GM18868 (cell line): ENCODE results near the gene ZNF674.

Experiments used
- ATAC-seq: cut with Tn5 transposase; IDR thresholded peaks from one replicate; pipeline ENCODE4 v1.9.1; 2021; ENCODE audit warnings: mild to moderate bottlenecking, moderate library complexity; ENCODE audit not compliant: unreplicated experiment

ZNF674 gene

DNA sequence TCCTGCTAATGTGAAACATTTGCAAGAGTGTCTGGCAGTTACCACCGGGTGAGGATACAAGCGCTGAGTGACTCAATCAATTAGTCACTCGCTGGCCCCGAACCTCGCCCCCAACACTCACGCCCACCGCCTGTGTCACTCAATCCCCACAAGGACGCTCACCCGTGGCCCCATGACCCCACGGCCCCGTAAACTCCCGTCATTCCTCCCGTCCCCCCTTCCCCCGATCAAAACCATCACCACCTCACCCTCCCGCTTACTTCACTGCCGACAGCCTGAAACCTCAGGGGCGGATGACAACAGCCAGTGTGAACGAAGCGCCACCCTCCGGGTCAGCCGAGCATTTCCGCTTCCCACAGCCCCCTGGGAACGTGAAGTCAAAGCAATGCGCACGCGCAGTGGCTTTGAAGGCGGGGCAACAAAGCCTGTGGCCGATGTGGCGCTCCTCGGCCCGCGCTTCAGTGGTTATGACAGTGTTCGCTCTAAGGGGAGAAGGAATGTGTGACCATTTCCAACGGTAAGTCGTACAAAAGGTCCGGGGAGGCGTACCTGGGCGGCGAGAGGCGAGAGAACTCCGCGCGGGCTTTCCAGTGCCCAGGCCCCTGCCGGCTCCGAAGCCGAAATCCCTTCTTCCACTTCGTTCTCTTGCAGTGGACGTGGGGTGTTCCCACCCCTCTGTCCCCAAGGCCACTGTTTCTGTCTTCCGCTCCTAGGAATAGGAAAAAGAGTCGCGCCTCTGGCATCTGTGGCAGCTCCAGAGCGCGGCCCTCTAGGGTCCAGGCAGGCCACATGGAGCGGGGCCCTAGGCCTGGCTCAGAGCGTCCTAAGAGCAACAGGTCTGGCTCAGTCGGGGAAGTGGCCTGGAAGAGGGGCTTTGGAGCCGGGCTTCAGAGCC is at the start of gene ZNF674:
Gene ZNF674, minus strand, starts transcription at position 311 of the 895 bp plus-strand sequence. CDS start 3,334 bp downstream, outside the sequence.
- ATAC-seq: peak; percentile 93

DNA sequence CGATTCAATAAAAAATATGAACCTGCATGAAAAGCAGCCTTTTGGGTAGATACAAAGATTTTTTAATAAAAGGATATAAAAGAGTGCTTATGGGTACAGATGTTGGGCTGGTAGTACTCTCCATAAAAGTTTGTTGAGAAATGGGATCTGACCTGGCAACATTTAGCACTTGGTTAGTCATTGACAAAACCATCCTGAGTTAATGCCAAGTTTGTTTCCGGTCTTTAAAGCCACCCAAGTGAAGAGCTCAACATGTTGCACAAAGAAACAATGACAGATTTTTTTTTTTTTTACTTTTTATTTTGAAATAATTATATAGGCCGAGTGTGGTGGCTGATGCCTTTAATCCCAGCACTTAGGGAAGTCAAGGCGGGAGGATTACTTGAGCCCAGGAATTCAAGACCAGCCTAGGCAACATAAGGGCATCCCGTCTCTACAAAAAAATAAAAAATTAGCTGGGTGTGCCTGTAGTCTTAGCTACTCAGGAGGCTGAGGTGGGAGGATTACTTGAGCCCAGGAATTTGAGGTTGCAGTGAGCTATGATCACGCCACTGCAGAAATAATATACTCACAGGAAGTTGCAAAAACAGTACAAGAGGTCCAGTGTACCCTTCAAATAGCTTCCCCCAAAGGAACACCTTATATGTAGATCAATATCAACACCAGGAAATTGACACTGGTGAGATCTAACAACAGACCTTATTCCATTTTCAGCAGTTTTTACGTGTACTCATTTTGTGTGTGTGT is 44.9 kb upstream of the ZNF674 start:
- ATAC-seq: no peak

DNA sequence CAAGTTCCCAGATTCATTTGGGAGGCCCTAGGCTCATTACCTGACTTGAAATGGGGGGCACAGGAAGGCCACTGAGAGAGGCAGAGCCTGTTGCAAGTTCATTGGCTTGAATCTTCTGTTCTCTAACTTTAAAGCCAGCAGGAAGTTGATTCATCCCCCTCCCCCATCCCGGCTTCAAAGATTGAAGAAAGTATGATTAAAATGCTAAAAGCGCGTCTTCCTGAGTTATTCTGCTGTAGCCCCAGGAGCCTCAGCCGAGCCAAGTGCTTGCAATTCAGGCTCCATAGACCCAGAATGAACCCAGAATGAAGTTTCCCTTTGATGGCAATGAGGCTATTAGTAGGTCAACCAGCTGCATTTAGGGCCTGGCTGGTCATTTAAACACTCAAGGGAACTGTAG is 43.0 kb upstream of the ZNF674 start:
- ATAC-seq: no peak

DNA sequence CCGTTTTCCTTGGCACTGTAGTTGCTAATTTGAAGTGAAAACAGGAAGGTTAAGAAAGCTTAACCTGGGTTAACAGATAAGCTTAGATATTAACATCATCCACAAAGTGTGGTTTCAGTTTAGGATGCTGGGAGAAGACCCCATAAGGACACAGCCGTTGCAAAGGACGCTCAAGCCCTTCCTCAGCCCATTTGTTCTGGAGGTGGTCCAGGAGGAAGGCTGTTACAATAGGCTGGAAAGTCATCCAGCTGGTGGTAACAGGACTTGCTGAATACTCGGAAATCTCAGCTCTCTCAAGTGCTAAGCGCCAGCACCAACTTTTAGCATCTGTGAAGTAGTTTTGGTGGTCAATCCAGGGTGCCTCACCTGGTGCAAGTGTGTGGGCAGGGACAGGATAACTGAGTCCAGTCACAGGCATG is 42.5 kb upstream of the ZNF674 start:
- no peak for ATAC-seq

DNA sequence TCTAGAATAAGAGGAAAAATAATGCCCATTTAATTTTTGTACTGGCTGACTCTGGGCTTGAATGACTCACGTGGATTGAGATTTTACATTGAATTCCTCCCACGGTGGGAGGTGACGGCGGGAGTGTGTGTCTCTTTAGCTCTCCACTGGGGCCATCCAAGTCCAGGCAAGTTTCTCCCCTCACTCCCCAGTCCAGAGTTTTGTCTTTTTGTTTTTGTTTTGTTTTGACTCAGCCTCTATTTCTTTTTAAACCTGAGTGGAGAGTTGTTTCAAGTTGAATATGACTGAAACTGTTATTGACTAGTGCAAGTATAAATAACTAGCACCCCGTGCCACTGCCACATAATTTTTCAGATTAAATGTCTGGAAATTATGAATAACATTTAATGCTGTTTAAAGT is 41.9 kb upstream of the ZNF674 start:
- peak; percentile 86 for ATAC-seq

DNA sequence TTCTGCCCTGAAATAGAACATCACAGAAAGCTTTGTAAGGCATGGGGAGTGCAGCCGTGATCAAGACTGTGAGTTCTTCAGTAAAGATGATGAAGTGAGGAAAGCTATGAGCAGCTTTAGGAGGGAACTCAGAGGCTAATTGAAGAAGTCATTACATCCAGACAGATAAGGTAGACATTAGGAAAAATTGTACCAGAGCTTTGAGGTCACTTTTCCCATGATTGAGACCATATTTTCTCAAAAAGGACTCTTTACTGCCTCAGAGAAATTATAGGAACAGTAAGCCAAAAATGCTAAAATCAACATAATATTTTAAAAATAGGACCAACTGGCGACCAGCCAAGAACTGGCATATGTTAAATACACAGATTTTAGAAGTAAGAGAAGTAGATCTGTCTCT is 39.5 kb upstream of the ZNF674 start:
- no peak for ATAC-seq

DNA sequence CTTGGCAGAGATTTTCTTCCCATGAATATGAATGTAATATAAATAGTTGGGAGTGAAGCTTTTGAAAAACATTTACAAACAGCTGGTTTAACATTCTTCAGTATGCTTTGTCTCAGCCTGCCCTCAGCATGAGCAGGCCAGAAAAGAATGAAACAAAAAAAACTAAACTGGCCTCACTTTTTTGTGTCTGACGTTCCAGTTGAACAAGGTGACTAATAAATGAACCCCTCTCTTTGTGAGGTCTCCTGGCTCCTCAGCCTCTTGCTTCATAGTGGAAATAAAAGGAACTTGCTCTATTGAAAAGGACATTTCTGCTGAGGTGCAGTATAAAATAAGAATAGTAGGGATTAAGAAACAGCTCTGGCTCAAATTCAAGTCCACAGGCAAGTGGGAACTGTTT is 37.7 kb upstream of the ZNF674 start:
- no peak for ATAC-seq

DNA sequence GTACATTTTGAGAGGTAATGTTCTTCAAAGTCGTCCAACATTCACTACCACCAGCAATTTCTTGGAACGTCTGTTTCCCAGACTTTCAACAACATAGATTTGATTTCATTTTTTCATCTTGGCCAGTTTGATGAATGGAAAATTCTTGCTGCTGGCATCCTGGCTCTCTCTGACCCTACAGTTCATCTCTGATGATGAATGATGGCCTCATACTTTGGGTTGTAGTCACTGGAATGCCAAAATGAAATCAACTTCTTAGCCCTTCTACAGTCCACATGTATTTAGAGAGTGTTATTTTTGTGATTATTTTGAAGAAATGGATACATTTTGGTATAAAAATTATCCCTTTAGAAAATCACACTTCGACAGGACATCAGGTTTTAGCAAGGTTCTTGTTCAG is 37.1 kb upstream of the ZNF674 start:
- no peak for ATAC-seq

DNA sequence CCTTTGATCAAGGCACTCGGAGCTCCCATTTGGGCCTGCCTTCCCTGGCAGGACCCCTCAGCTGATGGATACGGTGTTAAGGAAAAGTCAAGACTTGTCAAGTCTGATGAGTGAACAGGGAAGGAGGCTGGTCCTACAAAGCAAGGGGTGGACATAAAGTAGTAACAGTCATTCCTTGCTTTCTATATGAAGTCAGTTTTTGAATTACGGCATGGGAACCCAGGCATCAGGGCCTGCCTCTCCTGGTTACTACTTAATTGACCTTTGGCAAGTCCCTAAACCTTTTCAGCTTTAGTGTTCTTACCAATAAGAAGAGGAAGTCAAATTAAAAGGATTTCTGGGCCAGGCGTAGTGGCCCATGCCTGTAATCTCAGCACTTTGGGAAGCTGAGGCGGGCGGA is 35.4 kb upstream of the ZNF674 start:
- ATAC-seq: peak; percentile 55

DNA sequence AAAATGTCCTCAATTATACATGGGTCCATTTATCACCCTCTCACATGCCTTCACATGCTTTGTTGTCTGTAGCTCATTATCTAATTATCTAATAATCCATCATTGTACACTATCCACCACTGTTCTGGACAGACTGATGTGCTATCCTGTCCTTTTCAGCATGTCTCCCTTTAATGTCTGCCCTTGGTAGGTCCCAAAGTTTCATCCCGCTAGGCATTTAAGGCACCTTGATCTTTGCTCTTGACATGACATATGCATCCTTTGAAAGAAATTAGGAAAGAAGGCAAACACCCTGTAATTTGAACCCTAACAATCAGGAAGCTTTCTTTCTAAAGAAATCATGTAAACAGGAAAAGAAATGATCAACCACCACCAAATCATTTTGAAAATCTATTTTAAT is 34.0 kb upstream of the ZNF674 start:
- ATAC-seq: no peak

DNA sequence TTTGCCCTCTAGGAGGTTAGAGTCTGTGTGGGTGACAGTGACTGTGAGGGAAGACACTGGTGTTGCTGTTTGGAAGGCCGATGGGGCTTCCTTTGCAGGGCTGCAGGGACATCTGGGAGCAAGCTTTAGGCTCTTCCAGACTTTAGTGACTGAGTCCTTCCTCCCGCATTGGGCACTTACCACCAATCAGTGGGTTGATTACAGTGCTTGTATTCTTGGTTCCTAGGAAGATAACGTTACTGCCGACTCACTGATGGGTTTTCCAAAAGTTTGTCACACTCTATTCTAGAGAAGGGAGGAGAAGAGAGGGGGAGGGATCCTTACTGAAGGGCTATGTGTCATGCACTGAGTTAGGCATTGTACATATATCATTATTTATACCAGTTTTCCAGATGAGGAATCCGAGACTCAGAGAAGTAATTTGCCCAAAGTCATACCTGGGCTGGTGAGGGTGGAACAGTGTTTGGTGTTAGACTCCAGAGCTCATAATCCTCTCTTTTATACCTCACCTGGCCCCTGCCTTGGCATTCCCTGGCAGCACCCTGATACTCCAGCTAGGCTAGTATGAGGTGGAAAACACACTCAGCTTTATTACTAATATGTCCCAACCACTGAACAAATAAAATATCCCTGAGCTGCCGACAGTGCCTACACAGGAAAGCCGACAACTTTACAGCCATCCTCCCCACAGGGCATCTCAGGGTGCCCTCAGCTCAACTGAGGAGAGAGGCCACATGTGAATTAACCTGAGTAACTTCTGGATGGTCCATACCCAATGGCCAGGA is 32.2 kb upstream of the ZNF674 start:
- ATAC-seq: no peak

DNA sequence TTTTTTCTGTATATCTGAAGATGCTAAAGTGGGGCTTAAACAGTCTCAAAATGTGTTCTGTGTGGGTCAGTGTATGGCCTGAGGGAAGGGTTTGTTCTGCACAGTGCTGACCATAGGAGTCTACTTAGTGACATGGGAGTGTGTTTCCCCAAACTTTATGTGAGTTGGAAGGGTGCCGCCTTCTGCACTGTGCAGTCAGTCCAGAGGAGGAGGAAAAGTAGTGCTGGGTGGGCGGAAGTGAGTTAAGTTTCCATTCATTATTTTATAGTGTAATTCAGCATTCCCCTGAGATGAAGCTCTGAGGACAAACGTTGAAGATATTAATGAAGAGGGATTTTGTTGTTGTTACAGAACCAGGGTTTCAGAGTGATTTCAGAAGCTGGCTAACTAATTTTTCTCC is 31.2 kb upstream of the ZNF674 start:
- ATAC-seq: no peak

DNA sequence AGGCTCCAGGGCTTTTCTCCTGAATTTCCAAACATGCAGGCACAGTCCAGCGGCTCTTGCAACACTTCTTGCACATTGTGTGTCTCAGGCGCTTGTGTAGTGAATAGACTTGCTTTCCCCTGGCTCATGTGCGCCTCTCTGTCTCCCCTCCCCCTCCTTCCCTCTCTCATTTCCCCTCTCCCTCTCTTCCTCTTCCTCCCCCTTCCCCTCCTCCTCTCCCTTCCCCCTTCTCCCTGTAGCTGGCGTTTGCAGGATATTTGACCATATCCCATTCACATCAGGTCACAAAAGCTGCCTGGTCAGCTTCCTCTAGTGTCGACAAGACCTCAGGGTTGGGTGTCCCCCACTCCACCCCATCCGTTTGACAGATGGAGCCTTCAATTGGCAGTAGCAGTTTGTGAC is 30.8 kb upstream of the ZNF674 start:
- ATAC-seq: no peak

DNA sequence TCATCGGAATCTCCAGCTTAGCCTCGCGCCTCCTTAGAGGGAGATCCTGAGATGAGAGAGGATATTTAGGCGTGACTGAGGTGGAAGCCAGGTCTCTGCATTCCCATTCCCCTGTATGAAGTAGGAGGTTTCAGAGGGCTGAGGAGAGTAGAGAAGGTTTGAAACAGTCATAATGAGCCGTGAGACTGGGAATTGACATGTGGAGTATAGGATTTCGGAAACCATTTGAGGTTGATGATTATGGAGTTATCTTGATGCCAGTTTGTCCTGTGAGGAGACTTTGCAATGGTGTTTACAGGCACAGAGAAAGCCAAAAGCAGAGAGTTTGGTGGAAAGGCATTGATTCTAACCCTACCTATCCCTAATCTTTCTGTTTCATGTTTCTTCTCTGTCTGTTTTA is 30.4 kb upstream of the ZNF674 start:
- no peak for ATAC-seq

DNA sequence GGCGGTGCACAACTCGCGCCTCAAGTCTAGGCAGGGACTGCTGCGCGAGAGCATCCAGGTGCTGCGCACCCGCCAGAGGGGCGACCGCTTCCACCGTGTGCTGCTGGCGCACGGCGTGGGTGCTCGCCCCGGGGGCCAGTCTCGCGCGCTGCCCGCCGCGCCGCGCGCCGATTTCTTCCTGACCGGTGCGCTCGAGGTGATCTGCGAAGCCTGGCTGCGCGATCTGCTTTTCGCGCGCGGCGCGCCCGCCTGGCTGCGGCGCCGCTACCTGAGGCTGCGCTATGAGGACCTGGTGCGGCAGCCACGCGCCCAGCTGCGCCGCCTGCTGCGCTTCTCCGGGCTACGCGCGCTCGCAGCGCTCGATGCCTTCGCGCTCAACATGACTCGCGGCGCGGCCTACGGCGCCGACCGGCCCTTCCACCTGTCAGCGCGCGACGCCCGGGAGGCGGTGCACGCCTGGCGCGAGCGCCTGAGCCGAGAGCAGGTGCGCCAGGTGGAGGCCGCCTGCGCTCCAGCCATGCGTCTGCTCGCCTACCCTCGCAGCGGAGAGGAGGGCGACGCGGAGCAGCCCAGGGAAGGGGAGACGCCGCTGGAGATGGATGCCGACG is 29.7 kb upstream of the ZNF674 start:
- ATAC-seq: no peak

DNA sequence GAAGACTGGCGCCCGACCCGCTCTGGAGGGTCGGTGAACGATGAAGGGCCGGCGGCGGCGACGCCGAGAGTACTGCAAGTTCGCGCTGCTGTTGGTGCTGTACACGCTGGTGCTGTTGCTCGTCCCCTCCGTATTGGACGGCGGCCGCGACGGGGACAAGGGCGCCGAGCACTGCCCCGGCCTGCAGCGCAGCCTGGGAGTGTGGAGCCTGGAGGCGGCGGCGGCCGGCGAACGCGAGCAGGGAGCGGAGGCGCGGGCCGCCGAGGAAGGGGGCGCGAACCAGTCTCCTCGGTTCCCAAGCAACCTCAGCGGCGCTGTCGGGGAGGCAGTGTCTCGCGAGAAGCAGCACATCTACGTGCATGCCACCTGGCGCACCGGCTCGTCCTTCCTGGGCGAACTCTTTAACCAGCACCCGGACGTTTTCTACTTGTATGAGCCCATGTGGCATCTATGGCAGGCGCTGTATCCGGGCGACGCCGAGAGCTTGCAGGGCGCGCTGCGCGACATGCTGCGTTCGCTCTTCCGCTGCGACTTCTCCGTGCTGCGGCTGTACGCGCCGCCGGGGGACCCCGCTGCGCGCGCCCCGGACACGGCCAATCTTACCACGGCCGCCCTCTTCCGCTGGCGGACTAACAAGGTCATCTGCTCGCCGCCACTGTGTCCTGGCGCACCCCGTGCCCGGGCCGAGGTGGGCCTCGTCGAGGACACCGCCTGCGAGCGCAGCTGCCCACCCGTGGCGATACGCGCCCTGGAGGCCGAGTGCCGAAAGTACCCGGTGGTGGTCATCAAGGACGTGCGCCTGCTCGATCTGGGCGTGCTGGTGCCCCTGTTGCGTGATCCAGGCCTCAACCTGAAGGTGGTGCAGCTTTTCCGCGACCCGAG is 28.9 kb upstream of the ZNF674 start:
- peak; percentile 32 for ATAC-seq

DNA sequence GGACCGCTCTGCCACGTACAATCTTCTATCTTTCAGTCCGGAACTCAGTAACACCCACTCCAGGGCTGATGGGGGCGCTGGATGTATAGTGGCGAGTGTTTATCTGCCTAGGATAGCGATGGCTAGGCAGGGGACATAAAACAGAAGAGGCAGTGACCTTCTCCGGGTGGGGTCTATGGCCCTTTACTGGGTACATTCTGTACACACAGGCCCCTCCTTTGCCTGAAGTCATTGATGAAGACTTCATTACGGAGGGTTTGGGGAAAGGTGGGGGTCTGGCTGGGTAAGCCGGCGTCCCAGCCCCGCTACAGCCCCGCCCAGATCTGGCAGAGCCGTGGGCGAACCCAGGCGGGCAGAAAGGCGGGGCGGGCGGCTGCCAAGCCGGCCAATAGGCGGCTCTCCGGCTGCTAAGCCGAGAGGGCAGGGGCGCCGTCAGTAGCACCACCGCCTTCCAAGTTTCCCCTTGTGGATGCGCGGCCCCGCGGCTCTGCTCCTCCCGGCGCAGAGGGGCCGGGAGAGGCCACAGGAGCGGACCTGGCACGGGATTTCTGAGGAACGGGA is 28.2 kb upstream of the ZNF674 start, which contains the start of gene CHST7:
Gene CHST7, plus strand, starts transcription at position 435 of the 561 bp plus-strand sequence. CDS start 167 bp downstream, outside the sequence.
- ATAC-seq: peak; percentile 35

DNA sequence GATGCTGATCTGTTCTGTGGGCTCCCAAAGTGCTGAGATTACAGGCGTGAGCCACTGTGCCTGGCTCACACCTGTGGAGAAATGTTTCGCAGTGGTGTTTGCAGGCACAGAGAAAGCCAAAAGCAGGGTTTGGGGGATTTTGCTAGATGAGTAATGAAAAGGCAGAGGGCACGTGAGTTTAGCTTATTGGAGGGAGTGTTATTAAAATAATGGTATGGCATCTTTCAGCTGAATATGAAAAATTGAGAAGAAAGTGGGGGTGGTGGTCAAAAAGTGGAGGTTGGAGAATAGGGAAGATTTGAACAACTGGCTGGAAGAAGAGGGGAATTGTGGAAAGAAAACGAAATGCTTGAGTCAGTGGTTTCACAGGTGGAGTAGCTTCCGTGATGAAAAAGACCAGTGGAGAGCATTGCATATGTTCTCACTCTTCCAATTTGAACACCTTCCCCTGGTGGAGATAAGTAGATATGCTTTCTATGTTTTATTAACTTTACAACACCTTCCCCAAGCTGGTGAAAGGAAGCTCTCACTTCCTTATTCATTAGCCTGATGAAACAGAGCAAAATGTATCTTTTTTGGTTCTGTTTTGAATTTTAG is 27.2 kb upstream of the ZNF674 start:
- peak; percentile 44 for ATAC-seq
